SK-N-SH (cell line): ENCODE data around the gene NBPF1.

Experiments used
- CTCF ChIP-seq: fragments of 200-600 bp; sonication (generic); IDR thresholded peaks from 2 replicates; pipeline ENCODE4 v1.6.1; 2017; ENCODE audit warnings: antibody characterized with exemption, mild to moderate bottlenecking, moderate library complexity
- EZH2phosphoT487 ChIP-seq: fragments of 200-600 bp; sonication (generic); IDR thresholded peaks from 2 replicates; pipeline ENCODE4 v1.6.1; 2017; ENCODE audit warnings: low read depth, mixed run types, mild to moderate bottlenecking, antibody characterized with exemption, moderate library complexity, borderline replicate concordance
- FOXM1 ChIP-seq: IDR thresholded peaks from 2 replicates; pipeline ENCODE4 v1.4.0; 2012; ENCODE audit warnings: low read depth, mild to moderate bottlenecking
- GATA2 ChIP-seq: sonication (generic); formaldehyde crosslinking; IDR thresholded peaks from 2 replicates; pipeline ENCODE4 v1.5.0; 2020; ENCODE audit warnings: mild to moderate bottlenecking, missing genetic modification reagents
- MAX ChIP-seq: IDR thresholded peaks from 2 replicates; pipeline ENCODE4 v1.4.0; 2012; ENCODE audit warnings: low read depth
- NFIC ChIP-seq: IDR thresholded peaks from 2 replicates; pipeline ENCODE4 v1.4.0; 2012; ENCODE audit warnings: borderline replicate concordance
- RAD21 ChIP-seq: IDR thresholded peaks from 2 replicates; pipeline ENCODE4 v1.6.1; 2012; ENCODE audit warnings: mild to moderate bottlenecking, low read length
- REST ChIP-seq: IDR thresholded peaks from 2 replicates; pipeline ENCODE4 v1.6.1; 2012; ENCODE audit warnings: mild to moderate bottlenecking, low read depth, low read length, moderate library complexity
- RFX5 ChIP-seq: IDR thresholded peaks from 2 replicates; pipeline ENCODE4 v1.6.1; 2012; ENCODE audit warnings: mild to moderate bottlenecking, improper control_type of control experiment, low read length
- ZBTB33 ChIP-seq: IDR thresholded peaks from 2 replicates; pipeline ENCODE4 v1.4.0; 2012; ENCODE audit warnings: low read depth, borderline replicate concordance

- TF ChIP-seq CTCF: no peak
- no peak for TF ChIP-seq EZH2phosphoT487
- TF ChIP-seq REST: no peak
- TF ChIP-seq MAX: no peak
- no peak for TF ChIP-seq FOXM1
- TF ChIP-seq GATA2 (CRISPR knock-in tag): no peak
- TF ChIP-seq ZBTB33: no peak
- no peak for TF ChIP-seq RAD21
- no peak for TF ChIP-seq NFIC
- TF ChIP-seq RFX5: no peak
Observed at GRCh38 chr1:16617778-16618580, 4.6 kb upstream of the NBPF1 start.
